NCI-H446 treated with DMSO at 0.1 percent for 48 hours (cell line): ENCODE data around the gene KCNAB2.

Experiments
- DNase-seq: peaks from one replicate; lab custom pipeline; 2025; lab: John Stamatoyannopoulos, UW

The KCNAB2 gene

GRCh38 chr1:6130596-6130995, 84.9 kb downstream of the KCNAB2 start:
- DNase-seq = no peak

- no peak for DNase-seq
Observed at GRCh38 chr1:6131561-6131960, 85.9 kb downstream of the KCNAB2 start.

GRCh38 chr1:6133146-6133895, 87.6 kb downstream of the KCNAB2 start:
- DNase-seq = no peak

GRCh38 chr1:6134206-6134605, 88.5 kb downstream of the KCNAB2 start:
- no peak for DNase-seq

GRCh38 chr1:6134741-6135510, 89.2 kb downstream of the KCNAB2 start:
- no peak for DNase-seq

- DNase-seq = no peak
Observed at GRCh38 chr1:6136516-6137220, 91.0 kb downstream of the KCNAB2 start.

- DNase-seq = no peak
Observed at GRCh38 chr1:6137758-6138157, 92.1 kb downstream of the KCNAB2 start.

- DNase-seq = no peak
Observed at GRCh38 chr1:6140413-6140812, 94.7 kb downstream of the KCNAB2 start.

- DNase-seq = no peak
Observed at GRCh38 chr1:6141592-6141991, 95.9 kb downstream of the KCNAB2 start.

GRCh38 chr1:6142036-6142621, 96.4 kb downstream of the KCNAB2 start:
- DNase-seq = no peak

- no peak for DNase-seq
Observed at GRCh38 chr1:6142734-6143133, 97.0 kb downstream of the KCNAB2 start.

GRCh38 chr1:6143395-6143794, 97.7 kb downstream of the KCNAB2 start:
- DNase-seq = no peak

GRCh38 chr1:6144175-6144574, 98.5 kb downstream of the KCNAB2 start:
- no peak for DNase-seq

GRCh38 chr1:6144647-6145395, 99.1 kb downstream of the KCNAB2 start:
- no peak for DNase-seq

- no peak for DNase-seq
Observed at GRCh38 chr1:6145396-6145750, 99.7 kb downstream of the KCNAB2 start.

- DNase-seq = no peak
Observed at GRCh38 chr1:6145864-6146410, 100.2 kb downstream of the KCNAB2 start.

GRCh38 chr1:6148497-6149241, 103.0 kb downstream of the KCNAB2 start:
- DNase-seq = no peak

GRCh38 chr1:6149597-6149996, 103.9 kb downstream of the KCNAB2 start:
- DNase-seq = no peak

- no peak for DNase-seq
Observed at GRCh38 chr1:6150006-6150938, 104.6 kb downstream of the KCNAB2 start.
